Nephron progenitor cell (in vitro differentiated cells): Measurements from ENCODE around the gene CEMIP.

Experiments used
- DNase-seq: peaks from one replicate; pipeline ENCODE4 v3.0.0; 2021
- H3K27ac Mint-ChIP-seq: 2 replicates; pipeline ENCODE4 v1.8.0; 2021; ENCODE audit warnings: mild to moderate bottlenecking, moderate library complexity, mixed read lengths
- H3K27me3 Mint-ChIP-seq: 2 replicates; pipeline ENCODE4 v1.8.0; 2021; ENCODE audit warnings: mild to moderate bottlenecking, low read depth, mixed read lengths; ENCODE audit not compliant: poor library complexity
- H3K36me3 Mint-ChIP-seq: 2 replicates; pipeline ENCODE4 v1.8.0; 2021; ENCODE audit warnings: low read depth, mixed read lengths
- H3K4me1 Mint-ChIP-seq: 2 replicates; pipeline ENCODE4 v1.8.0; 2021; ENCODE audit warnings: mixed read lengths
- H3K4me3 Mint-ChIP-seq: 2 replicates; pipeline ENCODE4 v1.8.0; 2021; ENCODE audit warnings: mild to moderate bottlenecking, moderate library complexity, mixed read lengths
- H3K9me3 Mint-ChIP-seq: 2 replicates; pipeline ENCODE4 v1.8.0; 2021; ENCODE audit warnings: mild to moderate bottlenecking, moderate library complexity, mixed read lengths
- CTCF ChIP-seq: fragments of 200-600 bp; sonication (generic); IDR thresholded peaks from 2 replicates; pipeline ENCODE4 v1.5.0; 2021; ENCODE audit warnings: antibody characterized with exemption

Gene CEMIP

GRCh38 chr15:80750575-80750974 lies 28.6 kb upstream of the CEMIP start:
- Mint-ChIP-seq H3K27ac (no peak overlapping the region), H3K36me3 (peaks cover 26% of the 10 kb centered on the region), H3K4me1 (peaks cover 34% of the 10 kb centered on the region), H3K4me3 (no peak overlapping the region), H3K27me3 (no peaks in the 10 kb centered on the region), H3K9me3 (peaks cover 9% of the 10 kb centered on the region)
- TF ChIP-seq CTCF = no peak
- no peak for DNase-seq

DNA sequence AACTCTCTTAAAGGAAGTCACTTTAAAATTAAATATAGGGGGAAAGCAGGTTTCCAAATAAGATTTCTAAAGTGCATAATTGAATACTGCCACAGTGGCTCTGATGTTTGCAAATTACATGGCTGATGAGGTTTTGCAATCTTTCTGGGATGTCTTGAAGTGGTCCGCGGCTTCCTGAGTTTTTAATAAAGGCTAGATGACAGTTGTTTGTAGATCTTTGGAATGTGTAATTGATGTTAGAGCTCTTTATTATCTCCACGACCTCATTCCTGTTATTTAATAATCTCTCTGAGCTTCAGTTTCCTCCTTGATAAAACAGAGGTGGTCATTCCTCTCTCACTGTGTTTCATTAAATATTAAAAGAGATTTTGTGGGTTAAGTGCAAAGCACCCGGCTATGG lies 27.0 kb upstream of the CEMIP start:
- Mint-ChIP-seq H3K9me3 (no peaks in the 10 kb centered on the region), H3K4me3 (no peak overlapping the region), H3K36me3 (peaks cover 16% of the 10 kb centered on the region), H3K4me1 (peaks cover 19% of the 10 kb centered on the region), H3K27ac (no peak overlapping the region), H3K27me3 (no peaks in the 10 kb centered on the region)
- no peak for DNase-seq
- TF ChIP-seq CTCF = no peak

- Mint-ChIP-seq H3K4me3 (no peak overlapping the region), H3K4me1 (peaks cover 10% of the 10 kb centered on the region), H3K27ac (no peak overlapping the region), H3K27me3 (no peaks in the 10 kb centered on the region), H3K9me3 (no peaks in the 10 kb centered on the region), H3K36me3 (peaks cover 16% of the 10 kb centered on the region)
- DNase-seq = no peak
- TF ChIP-seq CTCF = no peak
Observed at GRCh38 chr15:80753161-80753560, 26.0 kb upstream of the CEMIP start.

DNA sequence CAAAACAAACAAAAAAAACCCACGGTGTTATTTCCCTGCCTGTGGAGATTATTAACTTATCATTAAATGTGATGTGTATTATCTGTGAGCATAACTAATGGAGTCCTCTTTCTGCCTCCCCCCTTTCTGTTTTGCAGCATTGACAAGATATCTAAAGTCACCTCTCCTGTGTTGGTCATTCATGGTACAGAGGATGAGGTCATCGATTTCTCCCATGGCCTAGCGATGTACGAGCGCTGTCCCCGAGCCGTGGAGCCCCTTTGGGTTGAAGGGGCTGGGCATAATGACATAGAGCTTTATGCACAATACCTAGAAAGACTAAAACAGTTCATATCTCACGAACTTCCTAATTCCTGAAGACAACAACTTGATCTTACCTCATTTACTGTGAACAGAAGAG lies 25.2 kb upstream of the CEMIP start:
- peaks cover 16% of the 10 kb centered on the region for H3K36me3 Mint-ChIP-seq
- no peak overlapping the region for H3K27ac Mint-ChIP-seq
- no peak overlapping the region for H3K4me3 Mint-ChIP-seq
- no peak for DNase-seq
- TF ChIP-seq CTCF = no peak
- H3K27me3 Mint-ChIP-seq = no peaks in the 10 kb centered on the region
- no peaks in the 10 kb centered on the region for H3K9me3 Mint-ChIP-seq
- H3K4me1 Mint-ChIP-seq = peaks cover 4% of the 10 kb centered on the region

GRCh38 chr15:80755885-80756284 lies 23.3 kb upstream of the CEMIP start:
- Mint-ChIP-seq H3K4me3 (no peak overlapping the region), H3K4me1 (peaks cover 4% of the 10 kb centered on the region), H3K27me3 (peaks cover 1% of the 10 kb centered on the region), H3K36me3 (peaks cover 7% of the 10 kb centered on the region), H3K9me3 (no peaks in the 10 kb centered on the region), H3K27ac (no peak overlapping the region)
- DNase-seq = no peak
- no peak for TF ChIP-seq CTCF

DNA sequence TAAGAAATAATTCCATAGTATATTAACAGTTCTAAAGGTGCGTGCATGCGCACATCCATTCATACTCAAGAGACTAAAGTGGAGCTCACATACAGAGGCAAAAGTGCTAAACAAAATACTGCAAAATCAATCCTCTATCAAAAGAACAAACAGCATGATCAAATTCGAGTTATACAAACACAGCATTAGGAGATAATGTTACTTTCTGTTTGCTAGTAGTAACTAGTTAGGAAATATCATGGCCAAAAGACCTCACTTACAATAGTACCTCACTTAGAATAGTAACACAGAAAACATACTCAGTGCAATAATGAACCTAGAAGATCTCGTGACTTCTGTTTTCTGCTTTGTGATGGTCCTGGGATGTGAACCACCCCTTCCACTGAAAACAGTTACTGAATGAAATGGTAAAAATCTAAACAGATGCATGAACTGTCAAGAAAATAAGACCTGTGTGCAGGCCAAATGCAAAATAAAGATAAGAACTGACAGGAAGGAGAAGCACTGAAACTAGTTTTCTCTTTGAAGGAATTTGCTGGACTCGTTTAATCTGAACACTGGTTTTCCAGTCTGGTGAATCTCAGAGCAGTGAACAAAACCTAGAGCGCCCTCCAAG lies 20.9 kb upstream of the CEMIP start:
- peaks cover 7% of the 10 kb centered on the region for H3K36me3 Mint-ChIP-seq
- no peak overlapping the region for H3K27ac Mint-ChIP-seq
- no peaks in the 10 kb centered on the region for H3K9me3 Mint-ChIP-seq
- no peak for TF ChIP-seq CTCF
- no peak overlapping the region for H3K4me3 Mint-ChIP-seq
- H3K4me1 Mint-ChIP-seq = peaks cover 4% of the 10 kb centered on the region
- no peak for DNase-seq
- H3K27me3 Mint-ChIP-seq = peaks cover 2% of the 10 kb centered on the region
